Colonic mucosa (tissue), 4 donors: ENCODE data around the gene G0S2. TPM values are rescaled to one million over a fixed set of nuclear protein-coding genes. Genes with fewer than 3 reads are reported as not detected.

Experiments used
- DNase-seq: peaks from one replicate; pipeline ENCODE4 v3.0.0-alpha.2; 2020
- H3K27ac ChIP-seq: fragments of 200-600 bp; one replicate; pipeline ENCODE4 v1.8.0; 2021
- H3K27me3 ChIP-seq: fragments of 200-600 bp; one replicate; pipeline ENCODE4 v1.8.0; 2021
- H3K36me3 ChIP-seq: fragments of 200-600 bp; one replicate; pipeline ENCODE4 v1.8.0; 2021
- H3K4me1 ChIP-seq: fragments of 200-600 bp; one replicate; pipeline ENCODE4 v1.8.0; 2021; ENCODE audit warnings: mild to moderate bottlenecking
- H3K4me3 ChIP-seq: fragments of 200-600 bp; one replicate; pipeline ENCODE4 v1.8.0; 2021
- H3K9ac ChIP-seq, 2 donors: one replicate each; pipeline ENCODE4 v1.7.0; 2013; ENCODE audit warnings: control low read depth in 2 of 2, low read depth in 2 of 2, low read length in 2 of 2
- H3K9me3 ChIP-seq: fragments of 200-600 bp; one replicate; pipeline ENCODE4 v1.8.0; 2021
- CTCF ChIP-seq: fragments of 200-600 bp; IDR thresholded peaks from one replicate; pipeline ENCODE4 v1.8.0; 2022; ENCODE audit warnings: antibody characterized with exemption, mild to moderate bottlenecking
- intact Hi-C: fragments of 100-400 bp; cut with DNase I; formaldehyde crosslinking; loops from one replicate; pipeline ENCODE4 v1.14.1; 2022
- total RNA-seq, 2 donors: library from RNA; stranded (reverse); fragmentation: NEBNext Ultra II Directional in 1 of 2; extraction: Animal tissue kit (Norgen Biotek cat#: 25700) in 1 of 2; gene quantifications; one replicate each; pipeline ENCODE4 v1.2.1, GENCODE V29; 2021
- donor health status: healthy.
- donor health status: DM: no; HTN: no; CAD: no.
- donor health status: DM: no; HTN: no; CAD: no.

Gene G0S2
- total RNA-seq, 2 donors from 2014 or later: 24.3 to 24.7 TPM

- no peak overlapping the region for H3K27ac ChIP-seq
- H3K9me3 ChIP-seq: no peaks in the 10 kb centered on the region
- H3K27me3 ChIP-seq: no peaks in the 10 kb centered on the region
- no peaks in the 10 kb centered on the region for H3K36me3 ChIP-seq
- no peaks in the 10 kb centered on the region for H3K4me1 ChIP-seq
- no peak overlapping the region for H3K4me3 ChIP-seq
- H3K9ac ChIP-seq: no peak overlapping the region
- intact Hi-C loops: no loop called here
- TF ChIP-seq CTCF: no peak
- DNase-seq: no peak
Measured at GRCh38 chr1:209634005-209634737, 41.0 kb upstream of the G0S2 start.

- Histone ChIP-seq H3K36me3 (no peaks in the 10 kb centered on the region), H3K4me3 (no peak overlapping the region), H3K9ac (no peak overlapping the region), H3K4me1 (no peaks in the 10 kb centered on the region), H3K27me3 (no peaks in the 10 kb centered on the region), H3K27ac (no peak overlapping the region), H3K9me3 (no peaks in the 10 kb centered on the region)
- TF ChIP-seq CTCF: no peak
- DNase-seq: no peak
- intact Hi-C loops: no loop called here
Measured at GRCh38 chr1:209635850-209636249, 39.4 kb upstream of the G0S2 start.

DNA sequence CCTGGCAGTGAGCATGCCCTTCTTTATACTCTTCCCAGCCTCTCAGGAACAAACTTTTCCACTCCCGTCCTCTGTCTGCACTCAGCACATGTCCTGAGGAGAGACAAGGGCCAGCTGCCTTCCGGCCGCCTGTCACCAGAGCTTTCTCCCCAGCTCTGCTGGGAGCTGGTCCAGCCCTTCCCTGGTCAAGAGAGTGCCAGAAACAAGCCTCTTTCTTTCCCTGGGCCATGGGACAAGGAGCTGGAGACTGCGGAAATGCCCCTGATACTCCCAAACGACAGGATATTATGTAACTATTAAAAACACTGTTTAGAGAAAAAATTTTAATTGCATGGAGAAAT, 33.4 kb upstream of the G0S2 start:
- intact Hi-C loops: no loop called here
- no peak overlapping the region for H3K9ac ChIP-seq
- no peak for TF ChIP-seq CTCF
- no peaks in the 10 kb centered on the region for H3K27me3 ChIP-seq
- no peak overlapping the region for H3K4me3 ChIP-seq
- H3K9me3 ChIP-seq: no peaks in the 10 kb centered on the region
- peak overlapping the region; percentile 57 for H3K27ac ChIP-seq
- peak; percentile 68 for DNase-seq
- peaks cover 25% of the 10 kb centered on the region for H3K4me1 ChIP-seq
- H3K36me3 ChIP-seq: no peaks in the 10 kb centered on the region

DNA sequence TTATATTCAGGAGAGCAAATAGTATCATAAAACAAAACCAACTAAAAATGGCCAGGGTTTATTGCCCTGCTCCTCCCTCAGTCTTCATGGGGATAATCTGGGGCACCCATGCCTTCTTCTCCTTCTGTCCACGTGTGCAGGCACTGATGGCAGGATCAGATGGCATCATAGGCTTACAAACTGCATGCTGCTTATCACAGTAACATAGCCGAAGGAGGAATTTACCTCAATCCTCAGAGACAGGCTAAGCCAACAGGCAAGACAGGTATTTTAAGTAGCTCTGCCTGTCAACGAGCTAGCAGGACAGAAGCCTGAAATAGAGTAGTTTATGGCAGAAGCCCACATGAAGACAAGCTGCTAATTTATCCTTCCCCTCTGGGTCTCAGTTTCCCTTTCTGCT, 32.4 kb upstream of the G0S2 start:
- Histone ChIP-seq H3K36me3 (no peaks in the 10 kb centered on the region), H3K27me3 (no peaks in the 10 kb centered on the region), H3K9me3 (no peaks in the 10 kb centered on the region), H3K4me1 (peaks cover 25% of the 10 kb centered on the region), H3K9ac (peak overlapping the region in 1 of 2 donors; percentile 67), H3K4me3 (no peak overlapping the region), H3K27ac (peak overlapping the region; percentile 70)
- intact Hi-C loops: no loop called here
- DNase-seq: peak; percentile 79
- TF ChIP-seq CTCF: no peak

- H3K9me3 ChIP-seq: no peaks in the 10 kb centered on the region
- peak; percentile 62 for DNase-seq
- intact Hi-C loops: no loop called here
- peaks cover 28% of the 10 kb centered on the region for H3K4me1 ChIP-seq
- H3K27me3 ChIP-seq: no peaks in the 10 kb centered on the region
- no peaks in the 10 kb centered on the region for H3K36me3 ChIP-seq
- no peak overlapping the region for H3K4me3 ChIP-seq
- peak overlapping the region in 1 of 2 donors; percentile 67 for H3K9ac ChIP-seq
- no peak for TF ChIP-seq CTCF
- peak overlapping the region; percentile 70 for H3K27ac ChIP-seq
Measured at GRCh38 chr1:209643285-209644020, 31.8 kb upstream of the G0S2 start.
